Glomerular visceral epithelial cell (primary cell): ENCODE measurements around the gene PLA2G2A.

Source experiments
- DNase-seq: peaks from one replicate; pipeline ENCODE4 v3.0.0-alpha.2; 2016; ENCODE audit errors: extremely low spot score

The PLA2G2A gene

GRCh38 chr1:19926296-19927129 is 52.9 kb downstream of the PLA2G2A start:
- no peak for DNase-seq
